GM21360 (cell line): ENCODE measurements around the gene TMEM47.

ENCODE experiments used
- ATAC-seq: cut with Tn5 transposase; IDR thresholded peaks from one replicate; pipeline ENCODE4 v1.9.1; 2021; ENCODE audit warnings: mild to moderate bottlenecking, moderate library complexity; ENCODE audit not compliant: unreplicated experiment

TMEM47 gene

DNA sequence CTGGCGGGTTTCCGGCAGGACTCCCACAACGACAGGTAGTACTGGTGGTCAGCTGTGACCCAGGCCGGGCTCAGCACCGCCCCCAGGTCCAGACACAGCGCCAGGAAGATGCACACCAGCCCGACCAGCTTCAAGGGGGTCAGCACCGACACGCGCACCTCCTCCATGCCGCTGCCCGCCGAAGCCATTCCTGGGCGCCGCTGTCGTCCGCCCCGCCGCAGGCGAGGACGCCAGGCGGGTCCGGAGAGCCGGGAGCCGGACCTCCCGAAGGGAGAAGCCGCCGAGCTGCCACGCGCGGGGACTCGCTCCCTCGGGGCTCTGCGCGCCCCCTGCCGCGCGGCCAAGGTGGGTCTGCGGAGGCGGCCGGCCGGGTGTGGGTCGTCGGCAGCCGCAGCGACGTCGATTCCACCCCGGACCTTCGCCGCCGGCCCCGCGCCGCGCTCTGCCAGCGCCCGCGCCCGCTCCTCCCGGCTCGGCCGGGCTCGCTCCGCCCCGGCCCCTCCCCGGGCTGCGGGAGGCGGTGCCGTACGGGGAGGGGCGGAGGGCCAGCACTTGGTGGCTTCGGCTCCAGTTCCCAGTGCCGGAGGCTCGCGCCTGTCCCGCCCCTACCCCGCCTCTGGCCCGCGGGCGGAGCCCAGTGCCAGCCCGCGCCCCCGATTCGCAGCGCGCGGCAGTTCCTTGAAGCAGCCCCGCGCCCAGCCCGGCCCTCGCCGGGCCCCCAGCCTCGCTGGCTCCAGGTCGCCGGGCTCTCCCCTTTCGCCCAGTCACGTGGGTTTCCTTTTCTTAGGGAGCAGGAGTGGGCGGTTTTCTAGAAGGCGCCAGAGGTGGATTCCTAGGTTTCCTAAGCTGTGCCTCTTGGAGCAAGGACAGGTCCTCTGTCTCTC is at the start of gene TMEM47:
TSS of gene TMEM47 (minus strand) at position 444 of the 884 bp plus-strand sequence. CDS start at position 188, 256 bp downstream.
- no peak for ATAC-seq

DNA sequence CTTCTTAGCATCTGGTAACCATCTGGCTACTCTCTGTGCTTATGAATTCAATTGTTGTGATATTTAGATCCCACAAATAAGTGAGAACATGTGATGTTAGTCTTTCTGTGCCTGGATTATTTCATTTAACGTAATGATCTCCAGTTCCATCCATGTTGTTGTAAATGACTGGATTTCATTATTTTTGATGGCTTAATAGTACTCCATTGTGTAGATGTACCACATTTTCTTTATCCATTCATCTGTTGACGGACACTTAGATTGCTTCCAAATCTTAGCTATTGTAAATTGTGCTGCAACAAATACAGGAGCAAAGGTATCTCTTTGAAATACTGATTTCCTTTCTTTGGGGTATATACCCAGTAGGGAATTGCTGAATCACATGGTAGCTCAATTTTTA is 30.0 kb upstream of the TMEM47 start:
- ATAC-seq: no peak

DNA sequence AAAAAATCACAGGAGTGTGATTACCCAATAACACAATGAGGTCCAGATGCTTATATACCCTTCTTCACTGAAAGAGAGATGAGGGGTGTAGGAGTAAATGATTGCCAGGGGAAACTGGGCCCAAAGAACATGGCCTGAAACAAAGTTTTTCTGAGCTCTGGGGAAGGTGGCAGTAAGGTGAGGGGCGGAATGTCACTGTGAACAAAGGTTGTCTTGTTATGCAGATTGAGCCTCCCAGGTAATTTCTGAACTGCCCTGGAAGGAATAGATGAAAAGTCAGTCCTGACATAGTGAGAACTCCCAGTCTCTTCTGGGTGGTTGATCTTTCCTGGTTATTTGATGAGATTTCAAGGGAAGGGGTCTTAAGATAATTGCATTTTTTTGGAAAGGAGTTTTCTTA is 2.5 kb upstream of the TMEM47 start:
- ATAC-seq: no peak

- ATAC-seq: no peak
Measured at GRCh38 chrX:34658326-34658725, 1.2 kb upstream of the TMEM47 start.

GRCh38 chrX:34657726-34658070 is 613 bp upstream of the TMEM47 start:
- ATAC-seq: no peak

GRCh38 chrX:34656467-34656841 is 631 bp downstream of the TMEM47 start:
- no peak for ATAC-seq

DNA sequence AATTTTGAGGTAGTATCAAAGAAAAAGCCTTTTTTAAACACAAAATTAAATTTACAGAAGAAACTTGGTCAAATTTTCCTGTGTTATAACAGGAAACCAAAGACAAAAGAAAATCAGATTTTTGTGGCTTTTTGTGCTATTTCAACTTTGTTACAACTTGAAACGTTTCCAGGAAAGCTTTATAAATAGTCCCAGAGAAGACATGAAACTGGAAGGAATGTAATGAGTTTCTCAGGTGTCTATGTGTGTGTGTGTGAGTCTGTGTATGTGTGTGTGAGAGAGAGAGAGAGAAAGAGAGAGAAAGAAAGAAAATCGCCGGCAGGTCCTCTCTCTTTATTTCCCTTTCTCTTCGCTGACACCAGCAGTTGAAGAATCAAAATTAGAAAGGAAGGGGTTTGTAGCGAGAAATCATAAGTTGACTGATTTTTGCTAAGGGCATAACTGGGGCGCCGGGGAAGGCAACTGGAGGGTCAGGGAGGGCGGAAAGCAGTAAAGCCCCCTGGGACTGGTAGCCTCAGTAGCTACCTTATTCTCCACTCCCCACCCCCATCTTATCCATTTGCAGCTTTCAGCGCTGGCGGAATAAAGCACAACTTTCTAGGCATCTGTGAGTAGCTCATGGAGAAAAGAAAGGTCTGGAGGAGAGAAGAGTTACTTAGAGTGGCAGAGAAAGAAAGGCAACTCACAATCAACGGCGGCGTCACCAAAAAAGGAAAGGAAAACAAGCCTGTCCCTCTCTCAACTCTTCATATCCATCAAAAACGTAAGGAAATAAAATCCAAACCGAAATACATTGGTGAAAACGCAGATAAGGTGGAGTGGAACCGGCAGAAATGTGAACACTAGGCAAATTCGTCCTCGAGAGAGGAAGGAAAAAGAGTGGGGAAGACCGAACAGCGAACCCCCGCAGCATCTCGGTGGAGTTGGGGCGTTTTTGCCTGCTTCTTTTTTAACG is 1.3 kb downstream of the TMEM47 start:
- no peak for ATAC-seq

GRCh38 chrX:34654696-34655490 is 2.2 kb downstream of the TMEM47 start:
- no peak for ATAC-seq

DNA sequence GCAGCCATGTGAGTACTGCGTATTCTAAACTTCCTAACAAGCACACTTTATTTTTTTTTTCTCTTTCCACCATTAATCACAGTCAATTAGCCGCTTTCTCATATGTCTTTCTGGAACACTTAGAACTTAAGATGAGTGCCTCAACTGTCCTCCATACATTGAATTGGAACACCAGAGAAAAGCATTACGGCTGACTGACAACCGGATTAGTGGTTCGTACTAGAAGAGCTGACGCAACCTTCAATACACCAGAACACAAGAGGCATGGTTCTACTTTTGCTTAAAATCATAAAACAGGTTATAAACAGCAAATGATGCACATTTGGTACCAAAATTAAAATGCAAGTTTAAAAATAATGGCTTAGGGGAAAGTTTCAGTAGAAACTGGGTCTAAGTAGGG is 3.3 kb downstream of the TMEM47 start:
- no peak for ATAC-seq

GRCh38 chrX:34642849-34643248 is 14.2 kb downstream of the TMEM47 start:
- no peak for ATAC-seq

- no peak for ATAC-seq
Measured at GRCh38 chrX:34638116-34638515, 19.0 kb downstream of the TMEM47 start.

GRCh38 chrX:34634349-34634748 is 22.7 kb downstream of the TMEM47 start:
- ATAC-seq: no peak

- ATAC-seq: no peak
Measured at GRCh38 chrX:34632384-34632783, 24.7 kb downstream of the TMEM47 start.

DNA sequence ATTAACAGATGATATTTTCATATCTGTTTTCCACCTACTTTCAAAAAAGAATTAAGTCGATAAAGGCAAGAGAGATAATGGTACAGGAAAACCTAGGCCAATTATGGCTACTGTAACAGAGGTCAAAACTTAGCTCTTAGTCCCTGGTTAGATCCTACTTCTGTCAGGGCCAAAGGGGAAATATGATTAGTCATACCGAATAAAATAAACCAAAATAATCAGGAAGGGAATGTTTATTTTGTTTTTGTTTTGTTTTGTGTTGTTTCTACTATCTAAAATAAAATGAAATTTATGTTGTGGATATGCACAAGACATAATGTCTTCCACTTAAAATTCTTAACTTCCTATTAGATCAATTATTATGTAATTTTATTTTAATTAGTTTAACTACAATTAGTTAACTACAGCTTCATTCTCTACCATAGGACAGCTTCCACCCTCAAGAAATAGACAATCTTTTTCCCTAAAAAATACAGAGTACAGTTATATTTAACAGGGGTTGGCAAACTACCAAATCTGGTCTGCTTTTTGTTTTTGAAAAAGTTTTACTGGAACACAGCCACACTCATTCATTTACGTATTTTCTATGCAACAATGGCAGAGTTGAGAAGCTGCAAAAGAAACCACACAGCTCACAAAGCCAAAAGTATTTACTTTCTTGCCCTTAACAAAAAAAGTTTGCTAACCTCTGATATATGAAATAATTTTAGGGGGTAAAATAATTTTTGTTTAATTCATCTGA is 25.4 kb downstream of the TMEM47 start:
- ATAC-seq: no peak

GRCh38 chrX:34629572-34629971 is 27.5 kb downstream of the TMEM47 start:
- no peak for ATAC-seq

DNA sequence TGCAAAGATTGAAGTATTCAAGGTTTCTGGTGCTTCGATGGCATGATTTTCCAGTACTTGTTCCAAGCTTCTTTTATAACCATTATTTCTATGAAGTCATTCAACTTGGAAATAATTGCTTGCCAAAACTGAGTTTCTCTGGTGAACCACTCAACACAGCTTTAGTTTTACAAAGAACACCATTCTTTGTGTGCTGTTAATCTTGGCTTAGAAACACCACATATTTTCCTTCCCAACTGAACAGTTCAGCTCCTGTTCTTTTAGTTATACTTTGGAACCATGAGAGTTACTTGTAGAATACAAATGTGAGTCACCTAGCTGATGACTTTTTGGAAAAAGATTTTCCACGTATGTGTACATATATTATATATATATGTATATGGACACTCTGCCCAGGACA is 32.7 kb downstream of the TMEM47 start:
- ATAC-seq: no peak

- no peak for ATAC-seq
Measured at GRCh38 chrX:34619920-34620319, 37.2 kb downstream of the TMEM47 start.

- no peak for ATAC-seq
Measured at GRCh38 chrX:34612036-34612435, 45.0 kb downstream of the TMEM47 start.

GRCh38 chrX:34598362-34598761 is 58.7 kb downstream of the TMEM47 start:
- no peak for ATAC-seq

GRCh38 chrX:34586936-34587335 is 70.1 kb downstream of the TMEM47 start:
- no peak for ATAC-seq
